ENCODE data around the gene ARL15. TPM values are rescaled to one million over a fixed set of nuclear protein-coding genes. Genes with fewer than 3 reads are reported as not detected.

The ARL15 gene
- polyA plus RNA-seq, 1 of the 3 experiments (the other 2 are of a cell fraction): 6.4 TPM

- whole genome bisulfite sequencing (ENCODE audit: low lambda C conversion rate): 77% methylated on average over 7 of the region's 7 CpGs
- no peaks in the 10 kb centered on the region for H3K4me1 ChIP-seq (ENCODE audit: control insufficient read depth in 1 of 2, insufficient read depth in 2 of 2, low read depth in 1 of 2, low read length in 1 of 2)
- CTCF ChIA-PET: interaction anchor here (0.9 to 1.8 kb wide), 2 partner anchors 9 to 13 kb away, joined by 3 read pairs; no protein-coding TSS in a partner anchor
Observed at GRCh38 chr5:54324651-54325271, 14.4 kb upstream of the ARL15 start.

GRCh38 chr5:54323495-54323894 lies 13.1 kb upstream of the ARL15 start:
- Histone ChIP-seq H3K79me2 (ENCODE audit: insufficient read depth) (no peaks in the 10 kb centered on the region), H3K27me3 (ENCODE audit: insufficient read depth) (no peaks in the 10 kb centered on the region), H4K20me1 (ENCODE audit: insufficient read depth) (no peaks in the 10 kb centered on the region), H3K27ac (ENCODE audit: low read depth in 2 of 2, low read length in 1 of 2) (no peak overlapping the region), H3K9ac (no peak overlapping the region), H3F3A (replicated peaks; ENCODE audit: insufficient read depth) (no peaks in the 10 kb centered on the region), H3K36me3 (replicated peaks in 1 of 2; ENCODE audit: control insufficient read depth in 1 of 2, insufficient read depth in 2 of 2, low read length in 1 of 2) (no peaks in the 10 kb centered on the region), H3K4me1 (ENCODE audit: control insufficient read depth in 1 of 2, insufficient read depth in 2 of 2, low read depth in 1 of 2, low read length in 1 of 2) (no peaks in the 10 kb centered on the region), H3K4me3 (ENCODE audit: low read depth in 2 of 2, low read length in 1 of 2) (no peak overlapping the region), H3K9me2 (no peaks in the 10 kb centered on the region), H2AFZ (ENCODE audit: low read depth) (no peak overlapping the region), H3K4me2 (no peak overlapping the region), H3K9me3 (no peaks in the 10 kb centered on the region)
- no peak for TF ChIP-seq TAF1 (IDR thresholded peaks at IDR 0.05; ENCODE audit: borderline replicate concordance, low read depth, low read length)
- no peak for TF ChIP-seq EP300 (IDR thresholded peaks at IDR 0.05; ENCODE audit: borderline replicate concordance in 1 of 2, low read depth in 1 of 2, low read length in 1 of 2)
- TF ChIP-seq GABPA (IDR thresholded peaks at IDR 0.05; ENCODE audit: low read depth): no peak
- TF ChIP-seq MAX (IDR thresholded peaks at IDR 0.05; ENCODE audit: low read depth): no peak
- no peak for TF ChIP-seq IRF3 (IDR thresholded peaks at IDR 0.05; ENCODE audit: low read depth, low read length)
- TF ChIP-seq GATA2 (CRISPR knock-in tag; IDR thresholded peaks at IDR 0.05): no peak
- TF ChIP-seq NRF1 (IDR thresholded peaks at IDR 0.05; ENCODE audit: low read depth, low read length): no peak
- TF ChIP-seq FOXM1 (IDR thresholded peaks at IDR 0.05; ENCODE audit: low read depth): no peak
- TF ChIP-seq RFX5 (IDR thresholded peaks at IDR 0.05; ENCODE audit: low read length): no peak
- TF ChIP-seq RCOR1 (IDR thresholded peaks at IDR 0.05; ENCODE audit: low read length): no peak
- DNase-seq: no peak
- WGBS (ENCODE audit: low lambda C conversion rate): 56% methylated on average over 2 of the region's 2 CpGs
- ChIA-PET CTCF (interaction anchor here (1.8 kb wide), 1 partner anchor 12 kb away, joined by 3 read pairs; no protein-coding TSS in a partner anchor), POLR2A (no interaction called here)

More at GRCh38 chr5:54324651-54325271, 14.4 kb upstream of the ARL15 start:
- Histone ChIP-seq H3K9ac (no peak overlapping the region), H3K79me2 (ENCODE audit: insufficient read depth) (no peaks in the 10 kb centered on the region), H3K27me3 (ENCODE audit: insufficient read depth) (no peaks in the 10 kb centered on the region), H3K27ac (ENCODE audit: low read depth in 2 of 2, low read length in 1 of 2) (no peak overlapping the region), H3K9me2 (no peaks in the 10 kb centered on the region), H3K9me3 (no peaks in the 10 kb centered on the region), H3K4me2 (no peak overlapping the region), H4K20me1 (ENCODE audit: insufficient read depth) (no peaks in the 10 kb centered on the region), H3K4me3 (ENCODE audit: low read depth in 2 of 2, low read length in 1 of 2) (no peak overlapping the region), H2AFZ (ENCODE audit: low read depth) (no peak overlapping the region), H3F3A (replicated peaks; ENCODE audit: insufficient read depth) (peaks cover 12% of the 10 kb centered on the region), H3K36me3 (replicated peaks in 1 of 2; ENCODE audit: control insufficient read depth in 1 of 2, insufficient read depth in 2 of 2, low read length in 1 of 2) (no peaks in the 10 kb centered on the region)
- POLR2A ChIA-PET: no interaction called here
- TF ChIP-seq SMC3 (IDR thresholded peaks at IDR 0.05; ENCODE audit: low read depth, low read length) (no peak), RXRA (IDR thresholded peaks at IDR 0.05; ENCODE audit: borderline replicate concordance, low read depth) (no peak), USF1 (IDR thresholded peaks at IDR 0.05; ENCODE audit: borderline replicate concordance, low read depth) (no peak)
- DNase-seq: no peak

All from SK-N-SH (cell line).